HEK293 (cell line): ENCODE data around the gene STK40.

Experiments used
- GLI4 ChIP-seq: fragments of 450-650 bp; formaldehyde crosslinking; IDR thresholded peaks from 2 replicates; pipeline ENCODE4 v1.5.1; 2016; ENCODE audit warnings: missing biosample characterization, missing genetic modification characterization
- KLF9 ChIP-seq: fragments of 450-650 bp; formaldehyde crosslinking; IDR thresholded peaks from 2 replicates; pipeline ENCODE4 v1.5.1; 2016; ENCODE audit warnings: missing biosample characterization, missing genetic modification characterization, low read depth
- OSR2 ChIP-seq: fragments of 450-650 bp; formaldehyde crosslinking; IDR thresholded peaks from 2 replicates; pipeline ENCODE4 v1.5.1; 2016; ENCODE audit warnings: missing biosample characterization, missing genetic modification characterization
- SCRT2 ChIP-seq: fragments of 450-650 bp; formaldehyde crosslinking; IDR thresholded peaks from 2 replicates; pipeline ENCODE4 v1.5.1; 2016; ENCODE audit warnings: missing biosample characterization, missing genetic modification characterization
- SP2 ChIP-seq: fragments of 450-650 bp; formaldehyde crosslinking; IDR thresholded peaks from 2 replicates; pipeline ENCODE4 v1.5.1; 2016; ENCODE audit warnings: missing biosample characterization, missing genetic modification characterization
- ZBTB17 ChIP-seq: fragments of 450-650 bp; formaldehyde crosslinking; IDR thresholded peaks from 2 replicates; pipeline ENCODE4 v1.5.1; 2016; ENCODE audit warnings: missing biosample characterization, missing genetic modification characterization
- ZBTB21 ChIP-seq: fragments of 450-650 bp; formaldehyde crosslinking; IDR thresholded peaks from 2 replicates; pipeline ENCODE4 v1.5.1; 2017; ENCODE audit warnings: missing biosample characterization, missing genetic modification characterization
- ZBTB48 ChIP-seq: fragments of 450-650 bp; formaldehyde crosslinking; IDR thresholded peaks from 2 replicates; pipeline ENCODE4 v1.5.1; 2016; ENCODE audit warnings: missing biosample characterization, missing genetic modification characterization
- ZEB2 ChIP-seq: fragments of 450-650 bp; formaldehyde crosslinking; IDR thresholded peaks from 2 replicates; pipeline ENCODE4 v1.5.1; 2016; ENCODE audit warnings: missing biosample characterization, missing genetic modification characterization
- ZFHX2 ChIP-seq: fragments of 450-650 bp; formaldehyde crosslinking; conservative IDR thresholded peaks from 2 replicates; pipeline ENCODE4 v1.5.1; 2016; ENCODE audit warnings: missing biosample characterization, missing genetic modification characterization
- ZFP37 ChIP-seq: fragments of 450-650 bp; formaldehyde crosslinking; IDR thresholded peaks from 2 replicates; pipeline ENCODE4 v1.5.1; 2016; ENCODE audit warnings: missing biosample characterization, missing genetic modification characterization
- ZIC2 ChIP-seq: fragments of 450-650 bp; formaldehyde crosslinking; IDR thresholded peaks from 2 replicates; pipeline ENCODE4 v1.5.1; 2016; ENCODE audit warnings: missing biosample characterization, missing genetic modification characterization
- ZNF121 ChIP-seq: fragments of 450-650 bp; formaldehyde crosslinking; IDR thresholded peaks from 2 replicates; pipeline ENCODE4 v1.5.1; 2016; ENCODE audit warnings: missing biosample characterization, missing genetic modification characterization
- ZNF138 ChIP-seq: fragments of 450-650 bp; formaldehyde crosslinking; IDR thresholded peaks from 2 replicates; pipeline ENCODE4 v1.5.1; 2016; ENCODE audit warnings: missing biosample characterization, missing genetic modification characterization, borderline replicate concordance
- ZNF169 ChIP-seq: fragments of 450-650 bp; formaldehyde crosslinking; IDR thresholded peaks from 2 replicates; pipeline ENCODE4 v1.5.1; 2016; ENCODE audit warnings: missing biosample characterization, missing genetic modification characterization
- ZNF239 ChIP-seq: fragments of 450-650 bp; formaldehyde crosslinking; IDR thresholded peaks from 2 replicates; pipeline ENCODE4 v1.5.1; 2016; ENCODE audit warnings: missing biosample characterization, missing genetic modification characterization
- ZNF324 ChIP-seq: fragments of 450-650 bp; formaldehyde crosslinking; IDR thresholded peaks from 2 replicates; pipeline ENCODE4 v1.5.1; 2016; ENCODE audit warnings: missing biosample characterization, missing genetic modification characterization
- ZNF350 ChIP-seq: fragments of 450-650 bp; formaldehyde crosslinking; IDR thresholded peaks from 2 replicates; pipeline ENCODE4 v1.5.0; 2017; ENCODE audit warnings: missing biosample characterization, mild to moderate bottlenecking, missing genetic modification characterization
- ZNF514 ChIP-seq: fragments of 450-650 bp; formaldehyde crosslinking; IDR thresholded peaks from 2 replicates; pipeline ENCODE4 v1.5.1; 2016; ENCODE audit warnings: missing biosample characterization, missing genetic modification characterization
- ZNF561 ChIP-seq: fragments of 450-650 bp; IDR thresholded peaks from 2 replicates; pipeline ENCODE4 v1.5.1; 2018; ENCODE audit warnings: missing biosample characterization, missing genetic modification characterization, borderline replicate concordance
- ZNF664 ChIP-seq: fragments of 450-650 bp; formaldehyde crosslinking; IDR thresholded peaks from 2 replicates; pipeline ENCODE4 v1.5.1; 2016; ENCODE audit warnings: missing biosample characterization, missing genetic modification characterization
- TF ChIP-seq, protein P1 (sequence below): fragments of 450-650 bp; formaldehyde crosslinking; IDR thresholded peaks from 2 replicates; pipeline ENCODE4 v1.5.1; 2016; ENCODE audit warnings: missing biosample characterization, missing genetic modification characterization
- TF ChIP-seq, protein P2 (sequence below): fragments of 450-650 bp; formaldehyde crosslinking; IDR thresholded peaks from 2 replicates; pipeline ENCODE4 v1.5.1; 2016; ENCODE audit warnings: missing biosample characterization, missing genetic modification characterization
- TF ChIP-seq, protein P3 (sequence below): fragments of 450-650 bp; formaldehyde crosslinking; IDR thresholded peaks from 2 replicates; pipeline ENCODE4 v1.5.1; 2016; ENCODE audit warnings: missing biosample characterization, missing genetic modification characterization, low read depth
- TF ChIP-seq, protein P4 (sequence below): fragments of 450-650 bp; formaldehyde crosslinking; IDR thresholded peaks from 2 replicates; pipeline ENCODE4 v1.5.1; 2016; ENCODE audit warnings: missing biosample characterization, missing genetic modification characterization
- TF ChIP-seq, protein P5 (sequence below): fragments of 450-650 bp; formaldehyde crosslinking; IDR thresholded peaks from 2 replicates; pipeline ENCODE4 v1.5.1; 2016; ENCODE audit warnings: missing biosample characterization, missing genetic modification characterization

Gene STK40

DNA sequence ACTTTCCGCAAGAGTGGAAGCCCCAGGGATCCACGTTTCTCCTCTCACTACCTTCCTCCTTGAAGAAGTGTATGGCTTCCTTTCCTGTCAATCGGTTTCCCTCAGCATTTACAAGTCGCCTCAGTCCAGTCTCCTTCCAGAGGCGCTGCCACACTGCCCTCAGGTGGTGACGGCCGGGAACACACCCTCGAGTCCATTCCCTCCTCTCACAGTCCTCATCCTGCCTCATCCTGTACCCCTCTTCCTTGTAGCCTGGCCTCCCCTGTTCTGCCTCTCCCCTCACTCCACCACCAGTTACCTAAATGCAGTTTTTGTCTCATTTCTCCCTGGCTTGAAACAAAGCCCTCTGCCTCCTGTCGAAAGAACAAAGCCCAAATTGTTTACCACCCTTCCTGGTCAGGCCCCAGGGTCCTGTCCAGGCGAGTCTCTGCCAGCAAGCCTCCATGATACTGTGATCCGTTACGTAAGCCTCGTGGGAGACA lies 35.2 kb upstream of the STK40 start (continued):
- TF ChIP-seq, protein P1, sequence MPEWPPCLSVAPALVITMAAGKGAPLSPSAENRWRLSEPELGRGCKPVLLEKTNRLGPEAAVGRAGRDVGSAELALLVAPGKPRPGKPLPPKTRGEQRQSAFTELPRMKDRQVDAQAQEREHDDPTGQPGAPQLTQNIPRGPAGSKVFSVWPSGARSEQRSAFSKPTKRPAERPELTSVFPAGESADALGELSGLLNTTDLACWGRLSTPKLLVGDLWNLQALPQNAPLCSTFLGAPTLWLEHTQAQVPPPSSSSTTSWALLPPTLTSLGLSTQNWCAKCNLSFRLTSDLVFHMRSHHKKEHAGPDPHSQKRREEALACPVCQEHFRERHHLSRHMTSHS (tag by site-specific recombination), result no peak
- no peak for TF ChIP-seq ZBTB21 (tag by site-specific recombination)
- TF ChIP-seq ZNF514 (tag by site-specific recombination), result no peak
- TF ChIP-seq ZNF138, result no peak
- 0 out of 2 replicates have a peak, but pooled peaks have one; percentile 49 for TF ChIP-seq ZFP37 (tag by site-specific recombination)
- TF ChIP-seq ZNF350 (tag by site-specific recombination), result no peak
- TF ChIP-seq ZBTB48 (tag by site-specific recombination), result 0 out of 2 replicates have a peak, but pooled peaks have one; percentile 12
- TF ChIP-seq ZIC2 (tag by site-specific recombination), result no peak
- TF ChIP-seq, protein P2, sequence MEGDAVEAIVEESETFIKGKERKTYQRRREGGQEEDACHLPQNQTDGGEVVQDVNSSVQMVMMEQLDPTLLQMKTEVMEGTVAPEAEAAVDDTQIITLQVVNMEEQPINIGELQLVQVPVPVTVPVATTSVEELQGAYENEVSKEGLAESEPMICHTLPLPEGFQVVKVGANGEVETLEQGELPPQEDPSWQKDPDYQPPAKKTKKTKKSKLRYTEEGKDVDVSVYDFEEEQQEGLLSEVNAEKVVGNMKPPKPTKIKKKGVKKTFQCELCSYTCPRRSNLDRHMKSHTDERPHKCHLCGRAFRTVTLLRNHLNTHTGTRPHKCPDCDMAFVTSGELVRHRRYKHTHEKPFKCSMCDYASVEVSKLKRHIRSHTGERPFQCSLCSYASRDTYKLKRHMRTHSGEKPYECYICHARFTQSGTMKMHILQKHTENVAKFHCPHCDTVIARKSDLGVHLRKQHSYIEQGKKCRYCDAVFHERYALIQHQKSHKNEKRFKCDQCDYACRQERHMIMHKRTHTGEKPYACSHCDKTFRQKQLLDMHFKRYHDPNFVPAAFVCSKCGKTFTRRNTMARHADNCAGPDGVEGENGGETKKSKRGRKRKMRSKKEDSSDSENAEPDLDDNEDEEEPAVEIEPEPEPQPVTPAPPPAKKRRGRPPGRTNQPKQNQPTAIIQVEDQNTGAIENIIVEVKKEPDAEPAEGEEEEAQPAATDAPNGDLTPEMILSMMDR, result peak; percentile 93
- no peak for TF ChIP-seq ZNF239 (tag by site-specific recombination)
- TF ChIP-seq ZNF324 (tag by site-specific recombination), result no peak
- no peak for TF ChIP-seq ZNF664 (tag by site-specific recombination)
- TF ChIP-seq, protein P3, sequence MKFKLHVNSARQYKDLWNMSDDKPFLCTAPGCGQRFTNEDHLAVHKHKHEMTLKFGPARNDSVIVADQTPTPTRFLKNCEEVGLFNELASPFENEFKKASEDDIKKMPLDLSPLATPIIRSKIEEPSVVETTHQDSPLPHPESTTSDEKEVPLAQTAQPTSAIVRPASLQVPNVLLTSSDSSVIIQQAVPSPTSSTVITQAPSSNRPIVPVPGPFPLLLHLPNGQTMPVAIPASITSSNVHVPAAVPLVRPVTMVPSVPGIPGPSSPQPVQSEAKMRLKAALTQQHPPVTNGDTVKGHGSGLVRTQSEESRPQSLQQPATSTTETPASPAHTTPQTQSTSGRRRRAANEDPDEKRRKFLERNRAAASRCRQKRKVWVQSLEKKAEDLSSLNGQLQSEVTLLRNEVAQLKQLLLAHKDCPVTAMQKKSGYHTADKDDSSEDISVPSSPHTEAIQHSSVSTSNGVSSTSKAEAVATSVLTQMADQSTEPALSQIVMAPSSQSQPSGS, result no peak
- no peak for TF ChIP-seq SCRT2 (tag by site-specific recombination)
- TF ChIP-seq ZNF121 (tag by site-specific recombination), result no peak
- no peak for TF ChIP-seq KLF9 (tag by site-specific recombination)
- TF ChIP-seq, protein P4, sequence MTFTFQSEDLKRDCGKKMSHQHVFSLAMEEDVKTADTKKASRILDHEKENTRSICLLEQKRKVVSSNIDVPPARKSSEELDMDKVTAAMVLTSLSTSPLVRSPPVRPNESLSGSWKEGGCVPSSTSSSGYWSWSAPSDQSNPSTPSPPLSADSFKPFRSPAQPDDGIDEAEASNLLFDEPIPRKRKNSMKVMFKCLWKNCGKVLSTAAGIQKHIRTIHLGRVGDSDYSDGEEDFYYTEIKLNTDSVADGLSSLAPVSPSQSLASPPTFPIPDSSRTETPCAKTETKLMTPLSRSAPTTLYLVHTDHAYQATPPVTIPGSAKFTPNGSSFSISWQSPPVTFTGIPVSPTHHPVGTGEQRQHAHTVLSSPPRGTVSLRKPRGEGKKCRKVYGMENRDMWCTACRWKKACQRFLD, result no peak
- no peak for TF ChIP-seq ZFHX2 (tag by site-specific recombination)
- no peak for TF ChIP-seq OSR2
- no peak for TF ChIP-seq ZNF169 (tag by site-specific recombination)
- TF ChIP-seq, protein P5, sequence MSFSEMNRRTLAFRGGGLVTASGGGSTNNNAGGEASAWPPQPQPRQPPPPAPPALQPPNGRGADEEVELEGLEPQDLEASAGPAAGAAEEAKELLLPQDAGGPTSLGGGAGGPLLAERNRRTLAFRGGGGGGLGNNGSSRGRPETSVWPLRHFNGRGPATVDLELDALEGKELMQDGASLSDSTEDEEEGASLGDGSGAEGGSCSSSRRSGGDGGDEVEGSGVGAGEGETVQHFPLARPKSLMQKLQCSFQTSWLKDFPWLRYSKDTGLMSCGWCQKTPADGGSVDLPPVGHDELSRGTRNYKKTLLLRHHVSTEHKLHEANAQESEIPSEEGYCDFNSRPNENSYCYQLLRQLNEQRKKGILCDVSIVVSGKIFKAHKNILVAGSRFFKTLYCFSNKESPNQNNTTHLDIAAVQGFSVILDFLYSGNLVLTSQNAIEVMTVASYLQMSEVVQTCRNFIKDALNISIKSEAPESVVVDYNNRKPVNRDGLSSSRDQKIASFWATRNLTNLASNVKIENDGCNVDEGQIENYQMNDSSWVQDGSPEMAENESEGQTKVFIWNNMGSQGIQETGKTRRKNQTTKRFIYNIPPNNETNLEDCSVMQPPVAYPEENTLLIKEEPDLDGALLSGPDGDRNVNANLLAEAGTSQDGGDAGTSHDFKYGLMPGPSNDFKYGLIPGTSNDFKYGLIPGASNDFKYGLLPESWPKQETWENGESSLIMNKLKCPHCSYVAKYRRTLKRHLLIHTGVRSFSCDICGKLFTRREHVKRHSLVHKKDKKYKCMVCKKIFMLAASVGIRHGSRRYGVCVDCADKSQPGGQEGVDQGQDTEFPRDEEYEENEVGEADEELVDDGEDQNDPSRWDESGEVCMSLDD (tag by site-specific recombination), result no peak
- no peak for TF ChIP-seq ZEB2
- TF ChIP-seq SP2 (tag by site-specific recombination), result no peak
- TF ChIP-seq ZBTB17, result peak; percentile 53
- no peak for TF ChIP-seq GLI4 (tag by site-specific recombination)
- no peak for TF ChIP-seq ZNF561 (tag by site-specific recombination)
